ENCODE measurements around the gene TWF2. TPM values are rescaled to one million over a fixed set of nuclear protein-coding genes. Genes with fewer than 3 reads are reported as not detected.

Gene TWF2
- total and polyA plus RNA-seq, 2 of the 4 experiments (the other 2 are of a cell fraction) = 111 to 145 TPM

GRCh38 chr3:52197842-52198625, 40.9 kb downstream of the TWF2 start, which contains the start of gene ALAS1:
Gene ALAS1, plus strand, starts transcription at chr3:52198160. Its CDS starts 1,082 bp downstream, at chr3:52199242.
- WGBS, 2 experiments (ENCODE audit: extremely low coverage in 2 of 2, insufficient read length in 1 of 2) = 0% methylated on average over 28 of the region's 71 CpGs; no CpG with 5 or more reads in 1 of the 2 experiments
- Histone ChIP-seq H3K23ac (ENCODE audit: low read depth, low read length) (peak within 1 kb of the TSS; percentile 78), H3K27ac (ENCODE audit: insufficient read depth, low read length) (peak within 1 kb of the TSS; percentile 81), H3K4ac (ENCODE audit: low read depth, low read length) (peak within 1 kb of the TSS; percentile 98), H3K36me3 (ENCODE audit: control insufficient read depth, insufficient read depth, low read length) (peaks cover 17% of the 10 kb centered on the region), H3K56ac (ENCODE audit: extremely low read depth, insufficient read depth, low read length) (peak within 1 kb of the TSS; percentile 70), H4K8ac (ENCODE audit: low read depth in 2 of 2, low read length in 2 of 2) (peak within 1 kb of the TSS; percentile 84 to 96), H3K4me2 (ENCODE audit: low read depth, low read length) (peak within 1 kb of the TSS; percentile 100), H3K9me3 (ENCODE audit: control insufficient read depth, insufficient read depth, low read length) (no peaks in the 10 kb centered on the region), H3K27me3 (ENCODE audit: control insufficient read depth, insufficient read depth, low read length) (no peaks in the 10 kb centered on the region), H2BK15ac (ENCODE audit: low read depth, low read length) (peak within 1 kb of the TSS; percentile 29; the same call in 2 of the 3 replicates), H4K20me1 (ENCODE audit: insufficient read depth, low read length) (peaks cover 12% of the 10 kb centered on the region), H3K4me3 (ENCODE audit: insufficient read depth, low read depth, low read length) (peak within 1 kb of the TSS; percentile 85), H3K9me1 (ENCODE audit: insufficient read depth, low read length) (peaks cover 33% of the 10 kb centered on the region), H2BK20ac (ENCODE audit: low read depth, low read length) (peak within 1 kb of the TSS; percentile 81), H2BK120ac (ENCODE audit: low read depth, low read length) (peak within 1 kb of the TSS; percentile 85), H3K79me1 (ENCODE audit: low read depth in 1 of 2, low read length in 2 of 2) (peaks cover 21 to 54% of the 10 kb centered on the region in 2 experiments), H3K9ac (ENCODE audit: low read depth, low read length) (peak within 1 kb of the TSS; percentile 82), H4K5ac (ENCODE audit: low read depth, low read length) (peak within 1 kb of the TSS; percentile 94), H2BK5ac (ENCODE audit: low read depth, low read length, poor library complexity, severe bottlenecking) (peak within 1 kb of the TSS; percentile 82), H3K4me1 (ENCODE audit: control insufficient read depth, insufficient read depth, low read length) (peaks cover 36% of the 10 kb centered on the region), H4K91ac (ENCODE audit: insufficient read depth, low read depth, low read length) (peak within 1 kb of the TSS; percentile 96), H2AFZ (replicated peaks; ENCODE audit: low read length, poor library complexity) (peak within 1 kb of the TSS; percentile 97), H3K18ac (ENCODE audit: low read depth, low read length) (peak within 1 kb of the TSS; percentile 73), H3K14ac (replicated peaks; ENCODE audit: low read depth, low read length) (peak within 1 kb of the TSS; percentile 95), H2AK5ac (ENCODE audit: low read depth, low read length) (peak within 1 kb of the TSS; percentile 93), H2AK9ac (replicated peaks; ENCODE audit: low read depth, low read length, poor library complexity) (peak within 1 kb of the TSS; percentile 96)
- TF ChIP-seq RCOR1 (IDR thresholded peaks at IDR 0.05; ENCODE audit: insufficient replicate concordance, low read length) (no peak), MAZ (IDR thresholded peaks at IDR 0.05; ENCODE audit: borderline replicate concordance, low read depth, low read length) (peak; percentile 62; the same call in 1 of the 2 replicates), POLR2A (IDR thresholded peaks at IDR 0.05; ENCODE audit: low read depth, low read length) (peak; percentile 91), RAD21 (IDR thresholded peaks at IDR 0.05; ENCODE audit: low read length) (no peak), MAFK (IDR thresholded peaks at IDR 0.05; ENCODE audit: low read depth, low read length) (no peak), MXI1 (IDR thresholded peaks at IDR 0.05; ENCODE audit: borderline replicate concordance, low read depth, low read length) (no peak), BHLHE40 (IDR thresholded peaks at IDR 0.05; ENCODE audit: low read depth, low read length) (no peak), SMC3 (IDR thresholded peaks at IDR 0.05; ENCODE audit: low read depth, low read length) (peak; percentile 8; the same call in 1 of the 2 replicates), NFE2L2 (IDR thresholded peaks at IDR 0.05; ENCODE audit: low read depth, low read length) (no peak), CHD1 (IDR thresholded peaks at IDR 0.05; ENCODE audit: low read depth, low read length) (no peak), CEBPB (IDR thresholded peaks at IDR 0.05; ENCODE audit: low read depth, low read length) (no peak)
- ChIA-PET POLR2A (ENCODE audit: unreplicated experiment) (interaction anchor here (0.6 kb wide), 1 partner anchor 1916 kb away, joined by 3 read pairs; no protein-coding TSS in a partner anchor), CTCF (no interaction called here)
- dilution Hi-C loops (cut with HindIII; ENCODE audit: low sequenced_read_pairs, unreplicated experiment) (no loop called here), intact Hi-C loops (cut with micrococcal nuclease) (loop anchor here (2.0 to 5.0 kb wide), 3 partner anchors 46 to 255 kb away; partner anchors contain the start of genes PARP3, POC1A and RPL29), in situ Hi-C loops (cut with MboI; ENCODE audit: low sequenced_read_pairs) (no loop called here)
- peak; percentile 84 for ATAC-seq (ENCODE audit: low read depth)
- TSS peak; percentile 68 for BruUV-seq (replicated peaks)
- DNase-seq = peak; percentile 82
